Measurements from ENCODE around the gene MARK4.

DNA sequence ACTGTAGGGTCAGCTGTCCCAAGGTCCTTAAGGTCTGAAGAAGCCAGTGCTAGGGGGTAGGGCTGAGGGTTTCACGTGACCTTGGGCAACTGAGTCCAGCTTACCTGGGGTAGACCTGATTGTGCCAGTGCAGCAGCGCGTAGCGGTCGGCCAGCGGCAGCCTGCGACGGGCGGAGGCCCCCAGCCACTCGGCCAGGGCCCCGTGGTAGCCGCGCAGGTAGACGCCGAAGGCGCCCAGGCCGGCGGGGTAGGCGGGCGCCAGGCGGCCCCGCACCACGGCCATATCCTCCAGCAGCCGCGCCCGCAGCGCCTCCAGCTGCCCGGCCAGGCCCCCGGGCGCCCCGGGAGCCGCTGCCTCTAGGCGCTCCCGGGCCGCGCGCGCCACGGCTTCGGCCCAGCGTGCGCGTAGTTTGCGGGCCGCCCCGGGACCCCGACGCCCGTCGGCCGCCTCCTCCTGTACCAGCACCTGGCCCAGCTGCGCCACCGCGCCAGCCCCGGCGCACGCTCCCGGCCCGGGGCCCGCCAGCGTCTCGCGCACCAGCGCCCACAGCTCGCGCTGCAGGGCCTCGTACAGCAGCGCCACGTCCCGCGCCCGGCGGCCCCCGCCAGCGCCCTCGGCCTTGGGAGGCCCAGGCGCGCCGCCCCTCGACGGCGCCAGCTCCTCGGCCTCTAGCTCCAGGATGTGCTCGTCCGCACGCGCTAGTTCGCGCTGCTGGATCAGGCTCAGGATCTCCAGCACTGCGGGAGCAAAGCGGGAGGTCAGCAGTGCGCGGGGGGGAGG lies 16.8 kb upstream of the MARK4 start:
- TF ChIP-seq, protein P1, sequence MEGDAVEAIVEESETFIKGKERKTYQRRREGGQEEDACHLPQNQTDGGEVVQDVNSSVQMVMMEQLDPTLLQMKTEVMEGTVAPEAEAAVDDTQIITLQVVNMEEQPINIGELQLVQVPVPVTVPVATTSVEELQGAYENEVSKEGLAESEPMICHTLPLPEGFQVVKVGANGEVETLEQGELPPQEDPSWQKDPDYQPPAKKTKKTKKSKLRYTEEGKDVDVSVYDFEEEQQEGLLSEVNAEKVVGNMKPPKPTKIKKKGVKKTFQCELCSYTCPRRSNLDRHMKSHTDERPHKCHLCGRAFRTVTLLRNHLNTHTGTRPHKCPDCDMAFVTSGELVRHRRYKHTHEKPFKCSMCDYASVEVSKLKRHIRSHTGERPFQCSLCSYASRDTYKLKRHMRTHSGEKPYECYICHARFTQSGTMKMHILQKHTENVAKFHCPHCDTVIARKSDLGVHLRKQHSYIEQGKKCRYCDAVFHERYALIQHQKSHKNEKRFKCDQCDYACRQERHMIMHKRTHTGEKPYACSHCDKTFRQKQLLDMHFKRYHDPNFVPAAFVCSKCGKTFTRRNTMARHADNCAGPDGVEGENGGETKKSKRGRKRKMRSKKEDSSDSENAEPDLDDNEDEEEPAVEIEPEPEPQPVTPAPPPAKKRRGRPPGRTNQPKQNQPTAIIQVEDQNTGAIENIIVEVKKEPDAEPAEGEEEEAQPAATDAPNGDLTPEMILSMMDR (IDR thresholded peaks at IDR 0.05 in 4 of 5, conservative IDR thresholded peaks at IDR 0.05 in 1 of 5) = no peak
- TF ChIP-seq POLR2A (IDR thresholded peaks at IDR 0.05) = no peak
